Measurements from ENCODE around the gene GRK5.

GRCh38 chr10:119222537-119222936 is 15.2 kb downstream of the GRK5 start:
- TF ChIP-seq CTCF (IDR thresholded peaks at IDR 0.05) (no peak), POLR2A (IDR thresholded peaks at IDR 0.05) (no peak)
